Stimulated activated CD8-positive, alpha-beta memory T cell treated with anti-CD3 and anti-CD28 coated beads, Interleukin-15, amount 100 ng/mL, for 24 hours (primary cell): Measurements from ENCODE around the gene ACTR6.
"Not testable (repeated sequence)": the region's sequence is repeated elsewhere in the genome, so short reads cannot be mapped to it uniquely, and the experiment has no call there.

Source experiments
- DNase-seq: peaks from one replicate; pipeline ENCODE4 v3.0.0-alpha.2; 2020; ENCODE audit warnings: low read depth

ACTR6 gene

GRCh38 chr12:100221523-100221922 lies 20.9 kb downstream of the ACTR6 start:
- no peak for DNase-seq

- not testable (repeated sequence) for DNase-seq
Measured at GRCh38 chr12:100222173-100222572, 21.6 kb downstream of the ACTR6 start.

- DNase-seq = no peak
Measured at GRCh38 chr12:100225491-100225890, 24.9 kb downstream of the ACTR6 start.

- DNase-seq = no peak
Measured at GRCh38 chr12:100229036-100229635, 28.5 kb downstream of the ACTR6 start.

- DNase-seq = no peak
Measured at GRCh38 chr12:100229876-100230275, 29.3 kb downstream of the ACTR6 start.

- DNase-seq = not testable (repeated sequence)
Measured at GRCh38 chr12:100231873-100232272, 31.3 kb downstream of the ACTR6 start.

GRCh38 chr12:100234166-100234565 lies 33.6 kb downstream of the ACTR6 start:
- no peak for DNase-seq

- no peak for DNase-seq
Measured at GRCh38 chr12:100234591-100235304, 34.1 kb downstream of the ACTR6 start.

GRCh38 chr12:100238801-100239200 lies 38.2 kb downstream of the ACTR6 start:
- DNase-seq = no peak

- DNase-seq = no peak
Measured at GRCh38 chr12:100239589-100239988, 39.0 kb downstream of the ACTR6 start.

GRCh38 chr12:100243137-100243536 lies 42.5 kb downstream of the ACTR6 start:
- DNase-seq = no peak

GRCh38 chr12:100247765-100248164 lies 47.1 kb downstream of the ACTR6 start:
- DNase-seq = no peak

- DNase-seq = no peak
Measured at GRCh38 chr12:100248886-100249285, 48.3 kb downstream of the ACTR6 start.

GRCh38 chr12:100249941-100250340 lies 49.3 kb downstream of the ACTR6 start:
- DNase-seq = no peak

GRCh38 chr12:100251917-100252316 lies 51.3 kb downstream of the ACTR6 start:
- no peak for DNase-seq

- no peak for DNase-seq
Measured at GRCh38 chr12:100253437-100253836, 52.8 kb downstream of the ACTR6 start.

GRCh38 chr12:100254876-100255275 lies 54.3 kb downstream of the ACTR6 start:
- DNase-seq = no peak

- no peak for DNase-seq
Measured at GRCh38 chr12:100258127-100258526, 57.5 kb downstream of the ACTR6 start.

GRCh38 chr12:100263131-100263530 lies 62.5 kb downstream of the ACTR6 start:
- DNase-seq = no peak

GRCh38 chr12:100265107-100265506 lies 64.5 kb downstream of the ACTR6 start:
- not testable (repeated sequence) for DNase-seq

GRCh38 chr12:100265732-100266584 lies 65.3 kb downstream of the ACTR6 start:
- DNase-seq = no peak

GRCh38 chr12:100266585-100266834 lies 65.9 kb downstream of the ACTR6 start:
- peak; percentile 83 for DNase-seq
